Muscle layer of duodenum (tissue), 2 donors: ENCODE measurements around the gene SLC13A4.
"Not testable (repeated sequence)": the region's sequence is repeated elsewhere in the genome, so short reads cannot be mapped to it uniquely, and the experiment has no call there.

Source experiments
- H3K27ac ChIP-seq: one replicate; pipeline ENCODE4 v1.7.0; 2013; ENCODE audit warnings: mild to moderate bottlenecking, low read length
- H3K27me3 ChIP-seq: one replicate; pipeline ENCODE4 v1.7.0; 2013; ENCODE audit warnings: low read depth, mild to moderate bottlenecking, control low read depth, low read length
- H3K36me3 ChIP-seq, 2 donors: one replicate each; pipeline ENCODE4 v1.7.0; 2013; ENCODE audit warnings: low read length in 2 of 2, control low read depth in 1 of 2, mild to moderate bottlenecking in 1 of 2; ENCODE audit not compliant: insufficient read depth in 2 of 2, control insufficient read depth in 1 of 2
- H3K4me1 ChIP-seq, 2 donors: one replicate each; pipeline ENCODE4 v1.7.0; 2013; ENCODE audit warnings: low read length in 2 of 2, mild to moderate bottlenecking in 2 of 2, control low read depth in 1 of 2, moderate library complexity in 1 of 2; ENCODE audit not compliant: insufficient read depth in 2 of 2, control insufficient read depth in 1 of 2
- H3K4me3 ChIP-seq, 2 donors: one replicate each; pipeline ENCODE4 v1.7.0; 2013; ENCODE audit warnings: low read length in 2 of 2, low read depth in 1 of 2, mild to moderate bottlenecking in 1 of 2
- H3K9me3 ChIP-seq, 2 donors: one replicate each; pipeline ENCODE4 v1.7.0; 2013; ENCODE audit warnings: low read length in 2 of 2, control low read depth in 1 of 2, mild to moderate bottlenecking in 1 of 2; ENCODE audit not compliant: control insufficient read depth in 1 of 2
- donor health status: healthy.

SLC13A4 gene

DNA sequence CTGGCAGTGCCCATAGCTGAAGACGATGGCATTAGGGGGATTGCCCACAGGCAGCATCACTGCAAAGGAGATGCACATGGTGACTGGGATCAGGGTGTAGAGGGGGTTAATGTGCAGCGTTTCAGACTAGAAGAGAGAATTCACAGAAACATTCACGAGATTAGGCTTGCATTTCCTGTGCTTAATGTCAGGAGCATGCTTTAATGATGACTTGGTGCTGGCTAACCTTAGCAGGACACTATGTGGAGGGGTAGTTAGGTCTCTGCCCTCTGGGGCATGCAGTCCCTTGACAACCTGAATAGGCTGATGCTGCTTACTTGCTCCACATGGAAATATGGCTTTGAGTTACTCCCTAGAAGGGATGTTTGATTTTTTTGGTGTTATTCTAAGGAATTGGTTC is 43.9 kb downstream of the SLC13A4 start:
- Histone ChIP-seq H3K9me3 (no peaks in the 10 kb centered on the region), H3K27ac (no peak overlapping the region), H3K36me3 (peaks cover 3 to 10% of the 10 kb centered on the region in 2 donors), H3K4me1 (no peaks in the 10 kb centered on the region), H3K27me3 (no peaks in the 10 kb centered on the region), H3K4me3 (no peak overlapping the region)

DNA sequence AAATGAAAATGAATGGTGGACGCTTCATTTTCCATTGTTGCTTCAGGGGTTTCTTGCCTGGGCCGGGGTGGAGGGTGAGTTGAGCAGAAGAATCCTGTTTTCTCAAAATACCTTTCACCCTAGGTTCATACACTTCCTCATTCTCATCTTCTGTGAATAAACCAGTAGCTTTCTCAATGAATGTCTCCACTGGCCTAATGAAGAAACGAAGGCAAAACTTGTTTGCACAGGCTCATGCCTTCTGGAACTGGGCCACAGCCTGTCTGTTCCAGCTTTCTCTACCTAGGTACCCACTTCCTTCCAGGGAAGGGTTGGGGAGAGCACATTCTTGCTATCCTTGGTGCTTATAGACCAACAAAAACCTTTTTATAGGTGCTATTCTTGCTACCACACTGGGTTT is 44.4 kb downstream of the SLC13A4 start:
- peaks cover 3 to 10% of the 10 kb centered on the region in 2 donors for H3K36me3 ChIP-seq
- H3K27me3 ChIP-seq = no peaks in the 10 kb centered on the region
- no peak overlapping the region for H3K27ac ChIP-seq

DNA sequence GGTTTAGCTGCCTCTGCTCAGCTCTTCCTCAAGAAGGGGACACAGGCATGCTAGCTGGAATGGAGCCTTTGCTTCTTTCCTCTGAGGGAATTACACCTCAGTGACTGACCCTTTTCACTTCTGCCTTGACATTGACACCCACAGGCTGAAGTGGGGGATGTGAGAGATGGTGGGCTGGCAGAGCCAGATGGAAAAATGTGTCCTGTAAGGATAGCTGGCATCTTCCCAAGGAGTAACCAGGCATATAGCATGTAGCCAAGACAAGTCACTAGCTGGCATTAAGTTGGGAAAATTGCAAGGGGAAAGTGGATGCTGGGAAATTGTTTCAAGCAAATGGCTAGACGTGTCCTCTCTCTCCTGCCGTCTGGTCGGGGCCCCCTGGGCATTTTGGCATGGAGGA is 45.8 kb downstream of the SLC13A4 start:
- no peaks in the 10 kb centered on the region for H3K9me3 ChIP-seq
- H3K27ac ChIP-seq = no peak overlapping the region
- peaks cover 3 to 10% of the 10 kb centered on the region in 2 donors for H3K36me3 ChIP-seq
- H3K4me1 ChIP-seq = no peaks in the 10 kb centered on the region
- H3K27me3 ChIP-seq = no peaks in the 10 kb centered on the region
- H3K4me3 ChIP-seq = no peak overlapping the region

More for the DNA sequence above, 44.4 kb downstream of the SLC13A4 start:
- H3K4me1 ChIP-seq = no peaks in the 10 kb centered on the region
- no peak overlapping the region for H3K4me3 ChIP-seq
- H3K9me3 ChIP-seq = no peaks in the 10 kb centered on the region

DNA sequence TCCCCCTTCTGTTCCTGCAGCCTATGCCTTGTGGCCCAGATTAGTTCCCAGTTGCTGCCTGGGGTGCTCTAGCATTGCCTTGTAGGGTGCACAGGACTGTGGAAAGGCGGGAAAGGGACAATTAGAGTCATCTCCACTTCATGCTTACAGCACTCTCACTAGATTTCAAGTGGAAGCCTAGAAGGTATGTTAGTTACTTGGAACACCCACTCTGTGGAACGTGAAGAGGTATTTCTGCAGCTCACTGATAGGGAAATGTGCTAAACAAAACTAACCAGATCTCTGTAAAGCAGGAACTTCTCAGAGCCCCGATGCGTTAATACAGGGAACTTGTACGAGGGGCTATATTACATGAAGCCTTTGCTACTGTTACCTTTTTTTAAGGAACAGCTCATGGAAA is 46.2 kb downstream of the SLC13A4 start:
- Histone ChIP-seq H3K27ac (no peak overlapping the region), H3K27me3 (no peaks in the 10 kb centered on the region), H3K4me3 (no peak overlapping the region), H3K9me3 (no peaks in the 10 kb centered on the region), H3K36me3 (peaks cover 6 to 11% of the 10 kb centered on the region in 2 donors), H3K4me1 (no peaks in the 10 kb centered on the region)

DNA sequence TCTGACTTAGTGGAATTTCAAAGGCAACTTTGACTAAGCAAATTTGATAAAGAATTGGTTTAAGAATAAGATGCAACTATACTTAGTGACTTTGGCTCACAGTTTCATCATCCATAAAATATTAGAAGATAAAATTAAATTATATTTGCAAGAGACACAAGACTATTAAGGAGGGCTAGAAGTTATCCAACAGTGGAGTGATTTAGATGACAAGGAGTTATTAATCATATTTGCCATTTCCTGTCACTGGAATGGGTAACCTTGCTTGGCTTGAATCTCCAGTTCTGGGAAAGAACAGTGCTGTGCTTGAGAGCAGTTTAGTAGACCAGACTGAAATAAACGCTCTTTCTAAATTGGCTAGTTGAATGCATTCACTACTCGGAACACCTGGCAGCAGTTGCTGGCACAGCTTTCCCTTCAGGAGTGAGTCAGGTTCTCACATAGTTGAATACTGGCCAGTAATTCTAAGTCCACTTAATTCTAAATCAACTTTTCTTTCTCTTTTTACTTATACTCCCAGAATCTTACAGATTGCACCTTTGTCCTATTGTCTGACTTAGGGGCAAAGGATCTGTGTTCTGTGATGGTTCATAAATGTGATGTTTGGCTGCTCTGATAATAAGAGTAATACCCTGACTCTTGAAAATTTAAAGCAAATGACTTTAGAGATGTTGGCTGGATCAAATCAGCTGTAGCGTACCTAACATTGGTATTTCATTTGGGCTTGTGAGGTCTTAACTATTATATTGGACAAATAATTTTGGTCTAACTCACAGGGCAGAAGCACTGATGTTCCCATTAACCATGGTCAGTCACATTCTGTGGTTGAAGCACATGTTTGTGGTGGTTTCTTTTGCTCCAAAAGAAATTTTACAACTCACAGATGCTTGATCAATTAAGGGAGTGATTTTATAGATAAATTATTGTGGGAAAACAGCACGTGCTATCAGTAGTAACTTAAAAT is 49.1 kb downstream of the SLC13A4 start:
- Histone ChIP-seq H3K27me3 (no peaks in the 10 kb centered on the region), H3K9me3 (no peaks in the 10 kb centered on the region), H3K27ac (no peak overlapping the region), H3K4me1 (no peaks in the 10 kb centered on the region), H3K4me3 (no peak overlapping the region), H3K36me3 (peaks cover 11 to 16% of the 10 kb centered on the region in 2 donors)

DNA sequence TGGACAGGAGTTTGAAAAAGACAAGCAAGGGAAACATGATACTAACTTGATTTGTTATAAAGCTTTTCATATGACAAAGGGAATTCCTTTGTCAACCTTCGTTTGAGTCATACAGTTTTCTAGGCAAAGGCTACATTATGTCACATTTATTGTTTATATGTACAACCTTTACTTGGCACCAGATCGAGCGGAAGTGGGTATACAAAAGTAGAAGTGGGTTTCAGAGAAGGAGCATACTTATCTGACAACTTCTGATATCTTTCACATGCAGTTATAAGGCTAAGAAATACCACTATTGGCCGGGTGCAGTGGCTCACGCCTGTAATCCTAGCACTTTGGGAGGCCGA is 54.7 kb downstream of the SLC13A4 start:
- Histone ChIP-seq H3K9me3 (no peaks in the 10 kb centered on the region), H3K4me1 (peaks cover 0 to 6% of the 10 kb centered on the region in 2 donors), H3K36me3 (peaks cover 11 to 16% of the 10 kb centered on the region in 2 donors), H3K4me3 (no peak overlapping the region), H3K27ac (peak overlapping the region; percentile 6), H3K27me3 (no peaks in the 10 kb centered on the region)

DNA sequence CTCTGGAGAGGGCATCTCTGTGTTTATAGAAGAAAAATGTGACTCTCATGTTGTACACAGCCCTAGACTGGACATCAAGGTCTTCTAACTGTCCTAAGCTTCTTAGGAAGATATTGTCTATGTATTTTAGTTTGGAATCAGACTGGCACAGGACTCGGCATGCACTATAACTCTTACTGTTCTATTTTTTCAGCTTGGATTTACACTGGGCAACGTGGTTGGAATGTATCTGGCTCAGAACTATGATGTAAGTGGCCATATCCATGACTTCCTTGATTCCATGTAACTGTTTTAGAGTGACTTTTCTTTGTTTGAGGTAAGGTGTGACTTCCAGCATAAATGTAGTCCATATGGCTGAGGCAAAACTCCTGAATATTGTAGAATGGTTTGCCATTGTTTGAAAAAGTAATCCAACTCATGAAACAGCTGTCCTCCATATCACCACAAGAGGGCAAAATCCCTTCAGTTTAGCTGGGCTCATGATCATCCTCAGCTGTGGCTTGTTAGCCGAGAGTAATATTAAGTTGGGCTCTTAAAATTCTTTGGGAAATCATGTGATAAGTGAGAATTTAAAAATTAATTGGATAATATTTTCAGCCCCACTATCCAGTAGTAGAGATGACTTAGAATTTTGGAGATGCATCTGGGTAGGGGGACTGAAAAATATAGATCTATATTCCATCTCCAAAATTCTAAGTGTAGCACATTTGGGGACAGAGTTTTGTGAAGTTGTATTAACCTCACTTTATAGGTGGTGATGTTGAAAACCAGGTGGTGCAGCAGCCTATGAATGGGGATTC is 55.2 kb downstream of the SLC13A4 start:
- Histone ChIP-seq H3K27me3 (no peaks in the 10 kb centered on the region), H3K27ac (peak overlapping the region; percentile 6), H3K9me3 (no peaks in the 10 kb centered on the region), H3K4me1 (peaks cover 0 to 6% of the 10 kb centered on the region in 2 donors), H3K36me3 (peaks cover 11 to 16% of the 10 kb centered on the region in 2 donors), H3K4me3 (no peak overlapping the region)

DNA sequence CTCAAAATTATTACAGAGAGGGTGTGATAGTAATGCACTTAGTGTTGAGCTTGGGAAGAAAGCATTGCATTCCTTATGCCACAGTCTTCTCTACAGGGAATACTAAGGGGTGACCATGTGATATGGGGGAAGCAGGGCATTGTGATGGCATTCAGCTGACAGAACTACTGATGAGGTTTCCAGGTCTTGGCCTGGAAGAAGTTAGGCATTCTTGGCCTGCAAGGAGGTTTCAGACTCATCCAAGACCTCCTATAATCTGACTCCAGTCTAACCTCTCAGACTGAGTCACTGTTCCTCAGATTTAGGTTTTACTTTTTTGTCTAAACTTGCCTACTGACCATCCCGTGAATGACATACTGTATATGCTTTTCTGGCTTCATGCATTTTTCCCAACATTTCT is 57.8 kb downstream of the SLC13A4 start:
- Histone ChIP-seq H3K36me3 (peaks cover 7 to 8% of the 10 kb centered on the region in 2 donors), H3K27ac (peak overlapping the region; percentile 54), H3K9me3 (no peaks in the 10 kb centered on the region), H3K4me3 (no peak overlapping the region), H3K4me1 (peaks cover 0 to 6% of the 10 kb centered on the region in 2 donors), H3K27me3 (no peaks in the 10 kb centered on the region)

DNA sequence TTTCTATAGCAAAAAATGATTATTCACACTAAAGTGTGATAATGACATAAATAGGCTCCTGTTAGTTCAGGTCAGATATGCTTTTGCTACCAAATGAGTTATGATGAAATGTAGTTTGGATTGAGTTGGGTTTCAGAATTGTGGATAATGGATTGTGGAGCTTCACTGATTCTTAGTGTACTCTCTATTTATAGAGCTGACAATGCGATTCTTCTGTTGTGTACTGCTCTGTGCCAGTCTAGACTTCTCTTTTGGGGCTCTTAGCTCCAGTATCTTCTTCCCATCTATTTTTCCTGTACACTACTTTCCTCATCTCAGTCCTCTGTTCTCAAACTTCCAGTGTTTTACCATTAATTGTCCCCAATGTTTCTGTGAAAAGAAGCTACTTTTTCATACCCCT is 58.2 kb downstream of the SLC13A4 start:
- Histone ChIP-seq H3K9me3 (no peaks in the 10 kb centered on the region), H3K27ac (peak overlapping the region; percentile 54), H3K36me3 (peaks cover 7 to 8% of the 10 kb centered on the region in 2 donors), H3K4me3 (no peak overlapping the region), H3K27me3 (no peaks in the 10 kb centered on the region), H3K4me1 (peaks cover 0 to 7% of the 10 kb centered on the region in 2 donors)

DNA sequence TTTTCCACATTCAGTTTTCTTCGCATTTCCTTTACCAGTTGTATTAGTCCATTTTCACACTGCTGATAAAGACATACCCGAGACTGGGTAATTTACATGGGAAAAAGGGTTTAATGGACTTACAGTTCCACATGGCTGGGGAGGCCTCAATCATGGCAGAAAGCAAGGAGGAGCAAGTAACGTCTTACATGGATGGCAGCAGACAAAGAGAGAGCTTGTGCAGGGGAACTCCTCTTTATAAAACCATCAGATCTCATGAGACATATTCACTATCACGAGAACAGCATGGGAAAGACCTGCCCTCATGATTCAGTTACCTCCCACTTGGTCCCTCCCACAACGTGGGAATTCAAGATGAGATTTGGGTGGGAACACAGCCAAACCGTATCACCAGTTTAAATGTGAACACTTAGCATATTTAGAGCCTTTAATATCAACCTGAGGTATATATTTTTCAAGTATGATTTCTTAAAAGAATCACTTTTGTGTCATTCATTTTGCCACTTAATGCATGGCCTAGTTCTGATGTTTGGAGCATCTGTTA is 59.1 kb downstream of the SLC13A4 start:
- Histone ChIP-seq H3K36me3 (peaks cover 0 to 10% of the 10 kb centered on the region in 2 donors), H3K4me1 (peaks cover 2 to 15% of the 10 kb centered on the region in 2 donors)
- not testable (repeated sequence) for H3K27me3 ChIP-seq, H3K27ac ChIP-seq, H3K9me3 ChIP-seq, H3K4me3 ChIP-seq

DNA sequence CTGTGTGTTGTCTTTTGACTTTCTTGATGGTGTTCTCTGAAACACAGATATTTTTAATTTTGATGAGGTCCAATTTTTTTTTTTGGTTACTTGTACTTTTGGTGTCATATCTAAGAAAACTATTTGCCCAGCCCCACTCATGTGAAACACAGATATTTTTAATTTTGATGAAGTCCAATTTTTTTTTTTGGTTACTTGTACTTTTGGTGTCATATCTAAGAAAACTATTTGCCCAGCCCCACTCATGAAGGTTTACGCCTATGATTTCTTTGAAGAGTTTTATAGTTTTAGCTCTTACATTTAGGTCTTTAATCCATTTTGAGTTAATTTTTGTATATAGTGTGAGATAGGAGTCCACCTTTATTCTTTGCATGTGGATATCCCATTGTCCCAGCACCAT is 60.4 kb downstream of the SLC13A4 start:
- peaks cover 0 to 17% of the 10 kb centered on the region in 2 donors for H3K36me3 ChIP-seq
- H3K4me1 ChIP-seq = peaks cover 5 to 15% of the 10 kb centered on the region in 2 donors
- not testable (repeated sequence) for H3K9me3 ChIP-seq, H3K27ac ChIP-seq, H3K4me3 ChIP-seq, H3K27me3 ChIP-seq
